Measurements from ENCODE around the gene MISP3.

The MISP3 gene

DNA sequence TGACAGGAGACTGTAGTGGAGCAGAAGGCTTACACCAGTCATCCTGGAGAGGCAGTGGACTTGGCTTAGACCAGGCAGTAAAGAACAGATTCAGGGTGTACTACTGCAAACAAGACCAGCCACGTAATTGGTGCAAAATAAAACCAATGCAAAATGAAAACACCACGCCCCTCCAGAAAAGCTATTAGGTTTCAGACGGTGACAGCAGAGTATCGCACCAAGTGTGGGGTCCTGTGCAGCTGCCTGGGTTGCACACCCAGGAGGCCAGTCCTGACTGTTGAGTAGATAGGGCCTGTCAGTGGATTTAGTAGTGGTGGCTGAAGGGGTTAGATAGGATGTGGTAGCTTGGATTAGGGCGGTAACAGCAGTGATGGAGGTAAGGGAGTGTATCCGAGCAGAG, 50.3 kb downstream of the MISP3 start:
- DNase-seq (ENCODE audit: low spot score): no peak

Measured in hepatic stellate cell (primary cell).